Activated naive CD4-positive, alpha-beta T cell treated with anti-CD3 and anti-CD28 coated beads for 36 hours (primary cell): ENCODE data around the gene ISY1. TPM values are rescaled to one million over a fixed set of nuclear protein-coding genes. Genes with fewer than 3 reads are reported as not detected.
A peak's percentile ranks its signal among the peaks of the same experiment; 100 is the strongest.
"Not testable (repeated sequence)": the region's sequence is repeated elsewhere in the genome, so short reads cannot be mapped to it uniquely, and the experiment has no call there.

ENCODE experiments used
- CTCF ChIA-PET: fragments of 350-600 bp; sonication (Branson Sonifier 250); formaldehyde crosslinking; loops from one replicate; lab custom pipeline; 2021; ENCODE audit warnings: antibody characterized with exemption; lab: Charles Lee
- DNase-seq: peaks from one replicate; pipeline ENCODE4 v3.0.0-alpha.2; 2020
- H3K27ac Mint-ChIP-seq: one replicate; pipeline ENCODE4 v1.8.0; 2021; ENCODE audit warnings: mild to moderate bottlenecking, mixed read lengths
- H3K27me3 Mint-ChIP-seq: one replicate; pipeline ENCODE4 v1.8.0; 2021; ENCODE audit warnings: low read depth, mixed read lengths
- H3K36me3 Mint-ChIP-seq: one replicate; pipeline ENCODE4 v1.8.0; 2021; ENCODE audit warnings: low read depth, mixed read lengths
- H3K4me1 Mint-ChIP-seq: one replicate; pipeline ENCODE4 v1.8.0; 2021; ENCODE audit warnings: low read depth, mixed read lengths
- H3K4me3 Mint-ChIP-seq: one replicate; pipeline ENCODE4 v1.8.0; 2021; ENCODE audit warnings: mild to moderate bottlenecking, moderate library complexity, mixed read lengths
- H3K9me3 Mint-ChIP-seq: one replicate; pipeline ENCODE4 v1.8.0; 2021; ENCODE audit warnings: mixed read lengths
- intact Hi-C: fragments of 100-400 bp; cut with micrococcal nuclease; formaldehyde crosslinking; loops from one replicate; pipeline ENCODE4 v1.15.1; 2023
- total RNA-seq, 2 experiments: library from RNA; stranded (reverse); gene quantifications; one replicate each; pipeline ENCODE4 v1.2.3, GENCODE V29; 2021

ISY1 gene
- 10 to 100 TPM; 56.8 to 65.4 TPM for total RNA-seq

DNA sequence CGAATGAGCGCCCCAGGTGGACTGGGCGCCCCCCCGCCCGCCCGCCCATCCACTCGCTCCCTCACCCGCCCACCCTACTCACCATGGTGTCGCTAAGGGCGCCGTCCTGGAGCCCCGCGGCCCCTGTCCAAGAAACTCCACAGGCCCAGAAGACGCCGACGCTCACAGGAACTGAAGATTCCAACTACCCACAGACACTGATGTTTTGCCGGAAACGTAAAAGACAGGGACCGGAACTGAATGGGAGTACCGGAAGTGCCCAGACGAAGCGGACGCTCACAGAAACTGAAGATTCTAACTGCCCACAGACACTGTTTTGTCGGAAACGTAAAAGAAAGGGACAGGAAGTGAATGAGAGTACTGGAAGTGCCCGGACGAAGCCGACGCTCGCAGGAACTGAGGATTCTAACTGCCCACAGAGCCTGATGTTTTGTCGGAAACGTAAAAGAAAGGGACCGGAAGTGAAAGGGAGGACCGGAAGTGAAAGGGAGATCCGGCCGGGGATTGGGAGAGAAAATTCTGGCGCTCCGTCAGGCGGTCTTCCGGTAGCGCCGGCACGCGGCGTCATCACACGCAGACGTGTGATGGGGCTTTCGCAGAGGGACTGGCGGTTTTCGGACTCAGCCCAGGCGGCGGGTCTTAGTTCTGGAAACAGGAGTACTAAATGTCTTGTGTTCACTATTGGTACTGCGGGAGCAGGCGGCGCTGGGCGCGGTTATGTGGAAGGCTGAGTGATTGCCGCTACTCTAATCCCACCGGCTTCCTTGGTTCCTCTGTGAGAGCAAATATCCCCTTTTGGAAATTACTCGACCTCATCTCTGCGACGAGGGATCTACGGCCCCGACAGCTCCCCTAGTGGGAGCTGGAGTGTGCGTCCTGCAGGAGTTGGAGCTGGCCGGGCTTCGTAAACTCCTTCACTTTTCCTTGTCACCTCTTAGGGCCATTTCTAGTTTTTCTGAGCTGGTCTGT is at the start of gene ISY1:
Gene ISY1 (minus strand): TSS at position 173 of the 969 bp plus-strand sequence. CDS start 88 bp downstream, at position 85.
- Mint-ChIP-seq H3K4me3 (peak within 1 kb of the TSS; percentile 87), H3K27me3 (no peaks in the 10 kb centered on the region), H3K27ac (peak within 1 kb of the TSS; percentile 99), H3K4me1 (peaks cover 31% of the 10 kb centered on the region), H3K9me3 (no peaks in the 10 kb centered on the region), H3K36me3 (peaks cover 8% of the 10 kb centered on the region)
- intact Hi-C loops = loop anchor here (1.0 kb wide), 9 partner anchors 23 to 238 kb away; partner anchors contain the start of gene COPG1
- peak; percentile 91 for DNase-seq
- CTCF ChIA-PET = interaction anchor here (0.5 to 4.9 kb wide), 26 partner anchors 10 to 481 kb away, joined by 3 to 60 read pairs (median 6); partner anchors contain the start of genes CNBP, COPG1 and RAB43

DNA sequence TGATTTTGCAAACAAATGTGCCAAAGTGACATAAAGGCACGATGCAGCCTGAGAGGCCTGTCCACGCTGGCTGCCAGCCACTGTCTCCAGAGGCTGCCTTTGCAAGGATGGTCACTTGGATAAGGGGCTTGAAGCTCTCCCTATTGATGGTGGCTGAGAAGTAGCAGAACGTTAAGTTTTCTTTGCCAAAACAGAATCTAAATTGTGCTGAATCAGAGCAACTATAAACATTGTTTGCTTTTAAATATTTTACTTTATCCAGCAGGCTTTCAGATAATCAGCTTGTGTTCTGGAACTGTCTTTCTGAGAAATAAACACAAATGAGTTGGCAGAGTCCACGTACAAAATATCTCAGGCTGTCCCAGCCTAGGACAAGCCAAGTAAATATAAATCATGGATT is 46.6 kb upstream of the ISY1 start:
- H3K4me1 Mint-ChIP-seq = no peaks in the 10 kb centered on the region
- no peaks in the 10 kb centered on the region for H3K36me3 Mint-ChIP-seq
- no peak overlapping the region for H3K4me3 Mint-ChIP-seq
- H3K27ac Mint-ChIP-seq = no peak overlapping the region
- H3K9me3 Mint-ChIP-seq = no peaks in the 10 kb centered on the region
- intact Hi-C loops = no loop called here
- no peaks in the 10 kb centered on the region for H3K27me3 Mint-ChIP-seq
- no peak for DNase-seq
- CTCF ChIA-PET = no interaction called here

DNA sequence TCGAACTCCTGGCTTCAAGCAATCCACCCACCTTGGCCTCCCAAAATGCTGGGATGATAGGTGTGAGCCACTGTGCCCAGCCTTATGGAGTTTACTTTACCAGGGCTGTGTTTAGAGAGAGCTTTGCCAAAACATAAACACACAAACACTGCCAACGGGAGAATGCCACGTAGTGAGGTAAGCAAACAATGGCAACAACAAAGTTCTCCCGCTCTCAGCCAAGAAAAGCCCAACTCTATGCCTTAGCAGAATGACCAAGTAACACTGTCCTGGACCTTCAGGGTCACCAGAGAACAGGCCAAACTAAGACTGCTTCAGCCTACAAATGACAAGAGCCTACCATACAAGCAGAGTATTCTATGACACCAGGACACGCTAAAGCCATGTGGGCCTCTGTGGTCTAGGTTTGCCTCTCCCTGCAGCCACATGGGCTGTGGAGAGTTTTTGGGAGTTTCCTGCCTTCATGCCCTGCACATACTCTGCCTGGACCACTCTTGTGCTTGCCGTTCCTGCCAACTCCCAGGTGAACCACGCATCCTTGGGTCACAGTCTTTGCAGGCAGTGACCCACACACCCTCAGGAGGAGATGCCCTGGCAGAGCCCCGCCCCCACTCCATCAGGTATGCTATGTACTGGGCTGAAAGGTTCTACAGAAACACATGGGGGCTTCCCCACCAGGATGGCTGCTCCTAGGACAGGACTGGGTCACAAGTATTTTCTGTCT is 44.4 kb upstream of the ISY1 start:
- no peaks in the 10 kb centered on the region for H3K27me3 Mint-ChIP-seq
- H3K4me3 Mint-ChIP-seq = no peak overlapping the region
- CTCF ChIA-PET = no interaction called here
- no peaks in the 10 kb centered on the region for H3K36me3 Mint-ChIP-seq
- no peak overlapping the region for H3K27ac Mint-ChIP-seq
- H3K9me3 Mint-ChIP-seq = no peaks in the 10 kb centered on the region
- DNase-seq = no peak
- no peaks in the 10 kb centered on the region for H3K4me1 Mint-ChIP-seq
- intact Hi-C loops = no loop called here

DNA sequence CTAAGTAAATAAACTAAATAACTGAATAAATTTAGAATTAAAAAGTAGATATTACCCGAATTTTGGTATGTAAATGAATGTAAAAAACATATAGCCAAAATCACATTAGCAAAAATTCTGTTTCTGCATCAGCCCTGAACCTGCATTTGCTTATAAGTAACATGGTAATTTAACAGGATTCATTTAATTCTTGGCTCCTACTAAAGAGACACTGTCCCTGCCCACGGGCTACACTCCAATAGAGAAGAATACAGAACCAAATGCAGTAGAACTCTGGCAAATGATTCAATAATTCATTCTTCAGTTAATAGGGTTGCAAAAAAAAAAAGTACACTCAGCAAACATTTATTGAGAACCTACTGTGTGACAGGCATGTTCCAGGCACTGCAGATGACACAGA is 43.6 kb upstream of the ISY1 start:
- no peaks in the 10 kb centered on the region for H3K4me1 Mint-ChIP-seq
- intact Hi-C loops = no loop called here
- CTCF ChIA-PET = interaction anchor here (0.6 kb wide), 1 partner anchor 321 kb away, joined by 3 read pairs; no protein-coding TSS in a partner anchor
- DNase-seq = no peak
- no peaks in the 10 kb centered on the region for H3K36me3 Mint-ChIP-seq
- H3K9me3 Mint-ChIP-seq = no peaks in the 10 kb centered on the region
- no peak overlapping the region for H3K27ac Mint-ChIP-seq
- H3K4me3 Mint-ChIP-seq = no peak overlapping the region
- H3K27me3 Mint-ChIP-seq = no peaks in the 10 kb centered on the region

DNA sequence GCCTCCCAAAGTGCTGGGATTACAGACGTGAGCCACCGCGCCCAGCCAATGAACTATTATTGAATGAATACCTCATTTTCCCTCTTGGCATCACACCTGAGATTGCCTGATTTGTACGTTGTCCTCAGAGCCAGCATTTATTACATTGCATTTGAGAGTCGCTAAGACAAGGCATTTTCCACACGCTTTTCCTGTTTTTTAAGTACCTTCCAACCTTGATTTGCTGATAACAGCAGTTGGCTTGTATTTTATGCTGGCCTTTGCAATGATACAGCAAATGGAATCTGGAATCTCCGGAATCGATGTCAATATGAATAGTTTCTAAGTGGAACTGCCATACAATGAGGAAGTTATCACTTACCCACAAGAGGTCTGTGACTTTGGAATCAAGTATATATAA is 38.5 kb upstream of the ISY1 start:
- intact Hi-C loops = no loop called here
- Mint-ChIP-seq H3K4me3 (no peak overlapping the region), H3K27ac (no peak overlapping the region), H3K27me3 (no peaks in the 10 kb centered on the region), H3K36me3 (no peaks in the 10 kb centered on the region), H3K4me1 (no peaks in the 10 kb centered on the region), H3K9me3 (no peaks in the 10 kb centered on the region)
- CTCF ChIA-PET = no interaction called here
- no peak for DNase-seq

DNA sequence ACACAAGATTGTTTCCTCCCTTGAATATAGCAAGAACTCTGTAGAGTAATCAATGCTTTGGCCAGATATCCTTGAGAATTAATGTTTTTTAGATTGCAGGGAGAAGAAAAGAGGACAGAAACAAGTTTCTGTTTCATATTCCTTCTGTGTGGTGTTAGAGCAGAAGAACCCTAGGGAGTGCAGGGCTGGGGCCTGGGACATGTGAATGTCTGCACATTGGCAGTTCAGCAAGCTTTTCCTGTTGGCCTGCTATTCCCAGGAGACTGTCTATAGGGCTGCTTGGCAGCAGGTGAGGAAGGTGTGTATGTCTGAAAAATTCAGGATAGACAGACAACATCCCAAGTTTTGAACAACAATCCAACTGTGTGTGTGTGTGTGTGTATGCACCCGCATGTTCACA is 36.5 kb upstream of the ISY1 start:
- H3K9me3 Mint-ChIP-seq = no peaks in the 10 kb centered on the region
- no peak for DNase-seq
- no peak overlapping the region for H3K27ac Mint-ChIP-seq
- H3K4me3 Mint-ChIP-seq = no peak overlapping the region
- intact Hi-C loops = no loop called here
- CTCF ChIA-PET = interaction anchor here (0.6 to 1.6 kb wide), 3 partner anchors 23 to 145 kb away, joined by 3 to 4 read pairs (median 3); no protein-coding TSS in a partner anchor
- no peaks in the 10 kb centered on the region for H3K36me3 Mint-ChIP-seq
- no peaks in the 10 kb centered on the region for H3K4me1 Mint-ChIP-seq
- no peaks in the 10 kb centered on the region for H3K27me3 Mint-ChIP-seq

DNA sequence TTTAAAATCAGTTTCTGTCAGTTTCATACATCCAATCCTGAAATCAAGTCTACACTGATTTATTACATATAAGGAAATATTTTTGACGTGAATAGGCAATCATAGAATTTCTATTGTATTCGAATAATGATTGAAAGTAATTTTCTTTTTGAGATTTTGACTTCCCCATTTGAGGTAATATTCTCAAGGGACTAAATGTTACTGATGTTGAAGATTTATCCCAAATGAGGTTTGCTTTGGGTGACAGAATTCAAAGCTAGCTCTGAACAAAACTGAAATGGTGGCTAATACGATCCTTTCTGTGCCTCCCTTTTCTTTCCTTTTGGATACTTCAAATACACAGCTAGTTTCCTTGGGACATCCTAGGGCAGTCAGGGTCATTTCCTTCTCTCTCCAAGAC is 35.7 kb upstream of the ISY1 start:
- H3K4me3 Mint-ChIP-seq = no peak overlapping the region
- intact Hi-C loops = no loop called here

DNA sequence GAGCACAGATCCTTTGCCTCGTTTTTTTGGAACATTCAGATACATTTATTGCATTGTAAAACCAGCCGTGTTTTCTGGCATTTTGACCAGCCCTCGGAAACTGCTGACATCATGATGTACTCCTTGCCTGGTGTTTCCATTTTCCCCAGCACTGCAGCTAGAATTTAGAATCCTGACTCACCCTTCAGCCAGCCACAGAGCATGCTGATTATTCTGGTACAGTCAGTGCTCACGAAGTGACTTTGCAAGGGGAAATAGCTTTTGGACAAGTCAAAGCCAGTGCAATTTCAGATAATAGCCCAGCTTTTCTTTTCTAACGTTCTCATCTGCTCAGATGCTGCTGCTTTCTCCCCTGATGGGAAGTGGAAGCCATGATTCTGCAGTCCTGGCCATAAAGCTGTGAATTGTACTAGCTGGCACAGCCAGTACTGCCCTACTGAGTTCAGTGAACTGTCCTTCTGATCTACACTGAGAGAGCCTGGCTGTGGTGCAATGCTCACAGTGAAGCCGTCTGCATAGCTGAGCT is 34.9 kb upstream of the ISY1 start:
- no peaks in the 10 kb centered on the region for H3K36me3 Mint-ChIP-seq
- CTCF ChIA-PET = interaction anchor here (0.7 to 1.8 kb wide), 4 partner anchors 9 to 153 kb away, joined by 3 to 6 read pairs (median 3); no protein-coding TSS in a partner anchor
- intact Hi-C loops = no loop called here
- no peaks in the 10 kb centered on the region for H3K27me3 Mint-ChIP-seq
- H3K4me1 Mint-ChIP-seq = no peaks in the 10 kb centered on the region
- H3K9me3 Mint-ChIP-seq = no peaks in the 10 kb centered on the region
- H3K27ac Mint-ChIP-seq = no peak overlapping the region
- DNase-seq = no peak
- H3K4me3 Mint-ChIP-seq = no peak overlapping the region

More for the DNA sequence above, 35.7 kb upstream of the ISY1 start:
- H3K27ac Mint-ChIP-seq = no peak overlapping the region
- H3K36me3 Mint-ChIP-seq = no peaks in the 10 kb centered on the region
- CTCF ChIA-PET = interaction anchor here (0.6 to 1.6 kb wide), 3 partner anchors 22 to 144 kb away, joined by 3 to 4 read pairs (median 3); no protein-coding TSS in a partner anchor
- H3K4me1 Mint-ChIP-seq = no peaks in the 10 kb centered on the region
- H3K27me3 Mint-ChIP-seq = no peaks in the 10 kb centered on the region
- no peak for DNase-seq
- no peaks in the 10 kb centered on the region for H3K9me3 Mint-ChIP-seq

DNA sequence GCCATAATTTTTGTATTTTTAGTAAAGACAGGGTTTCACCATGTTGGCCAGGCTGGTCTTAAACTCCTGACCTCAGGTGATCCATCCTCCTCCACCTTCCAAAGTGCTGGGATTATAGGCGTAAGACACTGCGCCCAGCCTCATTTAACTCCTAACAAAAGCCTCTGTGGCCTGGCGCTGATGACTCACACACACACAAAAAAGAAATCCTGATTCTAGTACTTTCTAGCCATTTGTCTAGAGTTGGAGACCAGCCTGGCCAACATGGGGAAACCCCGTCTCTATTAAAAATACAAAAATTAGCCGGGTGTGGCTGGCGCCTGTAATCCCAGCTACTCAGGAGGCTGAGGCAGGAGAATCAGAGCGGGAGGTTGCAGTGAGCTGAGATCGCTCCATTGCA is 28.9 kb upstream of the ISY1 start:
- H3K9me3 Mint-ChIP-seq, H3K4me1 Mint-ChIP-seq, CTCF ChIA-PET, H3K36me3 Mint-ChIP-seq, H3K27ac Mint-ChIP-seq, H3K4me3 Mint-ChIP-seq, H3K27me3 Mint-ChIP-seq, DNase-seq, intact Hi-C loops: not testable (repeated sequence)

DNA sequence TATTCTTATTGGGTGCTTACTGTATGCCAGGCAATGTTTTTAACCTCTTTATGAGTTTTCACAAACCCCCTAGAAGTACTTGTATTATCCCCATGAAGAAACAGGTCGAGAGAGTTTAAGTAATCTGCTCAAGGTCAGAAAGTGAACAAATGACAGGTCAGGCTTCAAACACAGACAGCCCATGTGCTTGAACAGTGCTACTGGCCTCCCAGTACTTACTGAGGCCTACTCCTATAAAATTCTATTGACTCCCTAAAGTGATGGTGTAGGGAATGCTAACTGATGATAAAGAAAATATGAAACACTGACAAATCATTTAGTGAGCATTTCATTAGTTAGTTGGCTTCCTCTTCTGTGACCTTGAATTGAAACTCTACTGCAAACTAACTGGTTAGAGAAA is 27.0 kb upstream of the ISY1 start:
- peaks cover 10% of the 10 kb centered on the region for H3K4me1 Mint-ChIP-seq
- H3K36me3 Mint-ChIP-seq = peaks cover 4% of the 10 kb centered on the region
- H3K9me3 Mint-ChIP-seq = no peaks in the 10 kb centered on the region
- DNase-seq = no peak
- intact Hi-C loops = no loop called here
- CTCF ChIA-PET = interaction anchor here (1.2 to 4.2 kb wide), 2 partner anchors 25 to 58 kb away, joined by 3 to 14 read pairs; no protein-coding TSS in a partner anchor
- no peak overlapping the region for H3K27ac Mint-ChIP-seq
- no peak overlapping the region for H3K4me3 Mint-ChIP-seq
- no peaks in the 10 kb centered on the region for H3K27me3 Mint-ChIP-seq

DNA sequence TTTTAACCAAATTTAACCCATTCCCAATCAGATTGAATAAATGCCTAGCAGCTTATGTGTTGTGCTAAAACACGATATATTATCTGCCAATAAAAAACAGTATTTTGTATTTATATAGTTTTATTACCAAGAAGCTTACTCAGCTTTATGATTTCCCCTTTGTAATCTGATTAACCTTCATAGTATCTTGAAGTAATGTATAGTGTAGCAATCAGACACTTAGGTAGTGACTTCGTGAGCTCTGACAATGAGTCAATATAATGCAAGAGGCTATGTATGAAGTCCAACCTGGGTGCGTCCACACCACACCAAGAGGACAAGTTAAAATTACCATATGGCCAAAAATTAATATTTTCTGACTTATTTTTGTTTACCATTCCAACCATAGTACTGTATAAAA is 24.9 kb upstream of the ISY1 start:
- Mint-ChIP-seq H3K27me3 (no peaks in the 10 kb centered on the region), H3K4me1 (peaks cover 17% of the 10 kb centered on the region), H3K27ac (no peak overlapping the region), H3K9me3 (no peaks in the 10 kb centered on the region), H3K36me3 (peaks cover 25% of the 10 kb centered on the region), H3K4me3 (peak overlapping the region; percentile 21)
- CTCF ChIA-PET = interaction anchor here (0.6 to 4.2 kb wide), 7 partner anchors 24 to 642 kb away, joined by 3 to 14 read pairs (median 3); partner anchors contain the start of gene COPG1
- DNase-seq = no peak
- intact Hi-C loops = no loop called here
